Right atrium auricular region (tissue), 2 donors: Measurements from ENCODE around the gene FAM222A. TPM values are rescaled to one million over a fixed set of nuclear protein-coding genes. Genes with fewer than 3 reads are reported as not detected.

Experiments
- DNase-seq: peaks from one replicate; pipeline ENCODE4 v3.0.0-alpha.2; 2019; ENCODE audit warnings: low spot score
- H3K27ac ChIP-seq, 2 donors: fragments of 200-600 bp; sonication (generic); 1 replicate in 1 of 2; 2 replicates in 1 of 2; pipeline ENCODE4 v1.5.1; 2016 to 2019
- H3K27me3 ChIP-seq, 2 donors: fragments of 200-600 bp; sonication (generic); one replicate each; pipeline versions ENCODE4 v1.5.1 to v1.6.0; 2017 to 2019
- H3K36me3 ChIP-seq: fragments of 200-600 bp; sonication (generic); one replicate; pipeline ENCODE4 v1.5.1; 2016
- H3K4me1 ChIP-seq, 2 donors: fragments of 200-600 bp; sonication (generic); one replicate each; pipeline versions ENCODE4 v1.5.1 to v1.6.0; 2017 to 2019
- H3K4me3 ChIP-seq, 2 donors: fragments of 200-600 bp; sonication (generic); 1 replicate in 1 of 2; 2 replicates in 1 of 2; pipeline ENCODE4 v1.5.1; 2017 to 2019; ENCODE audit warnings: mild to moderate bottlenecking in 1 of 2, moderate library complexity in 1 of 2
- H3K9me3 ChIP-seq, 2 donors: fragments of 200-600 bp; sonication (generic); one replicate each; pipeline ENCODE4 v1.5.1; 2019
- CTCF ChIP-seq, 2 donors: fragments of 200-600 bp; sonication (generic); IDR thresholded peaks; one replicate each; pipeline ENCODE4 v1.5.1; 2019; ENCODE audit warnings: antibody characterized with exemption in 2 of 2
- total RNA-seq, 2 donors: library from RNA; depleted of rRNA; stranded (reverse); fragments of >200 nt; gene quantifications; one replicate each; pipeline ENCODE4 v1.1.0, GENCODE V29; 2016

Gene FAM222A
- total RNA-seq, 2 donors from 2014 or later, result 23.6 to 32.4 TPM

DNA sequence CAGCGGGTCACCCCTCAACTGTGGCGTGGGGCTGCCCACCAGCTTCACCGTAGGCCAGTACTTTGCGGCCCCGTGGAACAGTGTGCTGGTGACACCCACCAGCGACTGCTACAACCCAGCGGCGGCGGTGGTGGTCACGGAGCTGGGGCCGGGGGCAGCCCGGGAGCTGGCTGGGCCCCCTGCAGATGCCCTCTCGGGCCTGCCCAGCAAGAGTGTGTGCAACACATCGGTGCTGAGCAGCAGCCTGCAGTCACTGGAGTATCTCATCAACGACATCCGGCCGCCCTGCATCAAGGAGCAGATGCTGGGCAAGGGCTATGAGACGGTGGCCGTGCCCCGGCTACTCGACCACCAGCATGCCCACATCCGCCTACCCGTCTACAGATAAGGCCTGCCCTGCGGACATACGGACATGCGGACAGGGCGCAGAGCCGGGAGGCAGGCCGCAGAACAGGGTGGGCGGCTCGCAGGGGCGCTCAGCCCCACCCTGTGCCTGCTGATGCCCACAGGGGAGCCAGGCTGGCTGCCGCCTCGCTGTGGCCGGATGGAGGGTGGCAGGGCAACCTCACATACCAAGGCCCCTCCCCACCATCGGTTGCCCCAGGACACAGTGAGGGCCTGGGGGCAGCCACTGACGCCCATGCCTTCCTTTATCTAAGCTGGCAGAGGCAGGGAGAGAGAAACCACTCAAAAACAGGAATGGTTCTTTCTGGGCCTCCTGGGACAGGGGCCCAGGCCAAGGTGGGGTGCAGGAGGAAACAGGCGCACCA lies 55.5 kb downstream of the FAM222A start:
- Histone ChIP-seq H3K4me3 (no peak overlapping the region), H3K36me3 (no peaks in the 10 kb centered on the region), H3K9me3 (no peaks in the 10 kb centered on the region), H3K4me1 (peaks cover 0 to 13% of the 10 kb centered on the region in 2 donors), H3K27ac (no peak overlapping the region), H3K27me3 (no peaks in the 10 kb centered on the region)
- TF ChIP-seq CTCF (IDR thresholded peaks at IDR 0.05), result no peak
- no peak for DNase-seq

DNA sequence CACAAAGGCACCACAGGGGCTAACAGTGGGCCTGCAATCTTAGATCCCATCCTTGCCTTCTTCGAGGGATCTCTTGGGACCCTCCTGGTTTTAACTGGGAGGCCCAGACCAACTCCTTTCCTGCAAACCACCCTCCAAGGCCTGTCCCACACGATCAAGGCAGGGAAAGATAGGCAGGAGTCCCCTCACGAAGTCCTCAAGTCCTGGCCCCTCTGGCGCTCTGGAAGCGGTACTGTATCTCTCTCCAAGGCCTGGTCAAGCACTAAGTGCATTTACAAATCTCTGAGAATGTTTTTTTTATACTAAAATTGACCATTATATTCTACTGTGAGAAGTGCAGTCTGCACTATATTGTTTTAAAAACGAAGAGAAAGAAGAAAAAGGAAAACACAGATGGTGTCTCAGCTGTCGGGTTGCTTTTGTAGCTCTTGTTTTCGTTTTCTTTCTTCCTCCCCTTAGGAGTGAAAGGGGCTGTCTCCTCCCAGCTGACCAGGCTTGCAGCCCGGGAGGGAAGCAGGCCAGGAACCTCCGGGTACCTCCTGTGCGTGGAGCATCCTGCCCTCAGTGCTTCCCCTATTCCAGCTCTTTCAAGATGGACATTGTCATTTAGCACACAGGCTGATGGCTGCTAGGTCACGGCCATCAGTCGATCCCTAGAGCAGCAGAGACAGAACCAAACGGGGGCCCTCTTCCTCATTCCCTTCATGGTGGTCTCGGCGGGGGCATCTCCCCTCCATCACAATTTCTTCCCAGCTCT lies 56.7 kb downstream of the FAM222A start:
- H3K27me3 ChIP-seq, result no peaks in the 10 kb centered on the region
- DNase-seq, result no peak
- no peak overlapping the region for H3K4me3 ChIP-seq
- TF ChIP-seq CTCF (IDR thresholded peaks at IDR 0.05), result no peak
- H3K9me3 ChIP-seq, result no peaks in the 10 kb centered on the region
- no peaks in the 10 kb centered on the region for H3K36me3 ChIP-seq
- H3K27ac ChIP-seq, result no peak overlapping the region
- H3K4me1 ChIP-seq, result peaks cover 0 to 13% of the 10 kb centered on the region in 2 donors

DNA sequence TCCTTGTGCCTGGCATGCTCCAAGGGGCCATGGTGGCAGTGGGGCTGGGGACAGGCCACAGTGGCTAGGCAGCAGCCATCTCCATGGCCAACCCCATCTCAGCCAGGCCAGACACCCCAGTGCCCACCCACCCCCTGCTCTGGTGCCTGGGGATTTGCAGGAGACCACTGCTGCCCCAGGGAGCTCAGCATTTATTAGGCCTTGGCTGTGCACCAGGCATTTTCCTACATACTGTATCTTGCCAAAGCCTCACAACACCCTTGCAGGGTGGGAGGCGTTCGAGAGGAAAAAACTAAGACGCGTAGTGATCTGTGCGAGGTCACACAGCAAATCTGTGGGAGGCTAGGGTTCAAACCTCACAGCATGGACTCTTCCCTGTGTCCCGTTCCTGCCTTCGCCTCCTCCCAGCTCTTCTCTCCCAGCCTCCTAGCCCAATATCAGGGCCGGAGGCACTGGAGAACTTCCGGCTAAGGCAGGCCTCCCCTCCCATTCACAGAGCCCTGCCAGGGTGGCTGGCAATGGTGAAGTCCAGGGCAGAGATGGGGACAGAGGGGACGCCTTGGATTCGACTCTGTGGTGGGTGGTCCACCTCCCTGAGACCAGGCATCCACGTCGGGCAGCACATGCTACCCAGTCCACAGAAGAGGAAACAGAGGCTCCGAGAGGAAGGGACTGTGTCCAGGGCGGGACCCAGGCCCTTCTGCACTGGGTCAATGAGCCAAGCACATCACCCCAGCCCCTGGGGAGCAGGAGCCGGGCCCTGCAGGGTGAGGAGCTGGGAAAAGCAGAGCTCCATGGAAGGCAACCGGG lies 57.4 kb downstream of the FAM222A start:
- H3K4me3 ChIP-seq, result no peak overlapping the region
- peaks cover 0 to 14% of the 10 kb centered on the region in 2 donors for H3K4me1 ChIP-seq
- no peak for DNase-seq
- H3K27me3 ChIP-seq, result no peaks in the 10 kb centered on the region
- H3K36me3 ChIP-seq, result no peaks in the 10 kb centered on the region
- no peak for TF ChIP-seq CTCF (IDR thresholded peaks at IDR 0.05)
- no peak overlapping the region for H3K27ac ChIP-seq
- no peaks in the 10 kb centered on the region for H3K9me3 ChIP-seq

- DNase-seq, result no peak
- Histone ChIP-seq H3K4me3 (no peak overlapping the region), H3K27ac (no peak overlapping the region), H3K9me3 (no peaks in the 10 kb centered on the region), H3K4me1 (peaks cover 0 to 23% of the 10 kb centered on the region in 2 donors), H3K27me3 (no peaks in the 10 kb centered on the region), H3K36me3 (no peaks in the 10 kb centered on the region)
- TF ChIP-seq CTCF (IDR thresholded peaks at IDR 0.05), result no peak
Measured at GRCh38 chr12:109771746-109772621, 58.4 kb downstream of the FAM222A start.
